IMR-90 (cell line): ENCODE data around the gene PFDN1. TPM values are rescaled to one million over a fixed set of nuclear protein-coding genes. Genes with fewer than 3 reads are reported as not detected.
A peak's percentile ranks its signal among the peaks of the same experiment; 100 is the strongest.

Source experiments
- ATAC-seq: fragments of 200-7000 bp; cut with Tn5 transposase; 2 replicates; pipeline ENCODE4 v1.9.1; 2020; ENCODE audit warnings: low read depth, mild to moderate bottlenecking, moderate library complexity
- BruUV-seq: library from RNA; stranded (reverse); fragments of 400-500 nt; replicated peaks from 2 replicates; lab custom pipeline; 2021; lab: Mats Ljungman, UMichigan
- CTCF ChIA-PET: fragments of 300-600 bp; formaldehyde crosslinking; extraction: SDS; loops from one replicate; lab custom pipeline; 2021; ENCODE audit warnings: antibody characterized with exemption; lab: Yijun Ruan, JAX
- POLR2A ChIA-PET: fragments of 300-600 bp; sonication (Branson Sonifier 250); formaldehyde crosslinking; loops from one replicate; lab custom pipeline; 2022; ENCODE audit warnings: antibody characterized with exemption; ENCODE audit not compliant: unreplicated experiment; lab: Charles Lee
- DNase-seq: peaks from one replicate; pipeline ENCODE4 v3.0.0; 2013
- H2AFZ ChIP-seq: replicated peaks from 2 replicates; pipeline ENCODE3; 2013; ENCODE audit warnings: low read length, mild to moderate bottlenecking; ENCODE audit not compliant: poor library complexity
- H2AK5ac ChIP-seq: 2 replicates; pipeline ENCODE4 v1.6.1; 2013; ENCODE audit warnings: low read depth, low read length, inconsistent platforms
- H2AK9ac ChIP-seq: replicated peaks from 2 replicates; pipeline ENCODE3; 2013; ENCODE audit warnings: mild to moderate bottlenecking, low read depth, low read length, moderate library complexity; ENCODE audit not compliant: poor library complexity
- H2BK120ac ChIP-seq: 2 replicates; pipeline ENCODE4 v1.6.1; 2013; ENCODE audit warnings: low read depth, low read length, inconsistent platforms
- H2BK15ac ChIP-seq: 3 replicates; pipeline ENCODE4 v1.6.1; 2013; ENCODE audit warnings: low read depth, low read length, inconsistent platforms
- H2BK20ac ChIP-seq: 2 replicates; pipeline ENCODE4 v1.6.1; 2013; ENCODE audit warnings: low read depth, mild to moderate bottlenecking, inconsistent platforms, low read length, moderate library complexity
- H2BK5ac ChIP-seq: 2 replicates; pipeline ENCODE4 v1.6.1; 2013; ENCODE audit warnings: mild to moderate bottlenecking, low read depth, low read length, inconsistent platforms; ENCODE audit not compliant: poor library complexity, severe bottlenecking
- H3K14ac ChIP-seq: replicated peaks from 2 replicates; pipeline ENCODE4 v1.6.1; 2013; ENCODE audit warnings: low read depth, low read length, inconsistent platforms
- H3K18ac ChIP-seq: 2 replicates; pipeline ENCODE4 v1.6.1; 2013; ENCODE audit warnings: low read depth, low read length, control low read depth
- H3K23ac ChIP-seq: 2 replicates; pipeline ENCODE4 v1.6.1; 2013; ENCODE audit warnings: low read depth, low read length, inconsistent platforms
- H3K27ac ChIP-seq: 2 replicates; pipeline ENCODE4 v1.5.1; 2013; ENCODE audit warnings: mild to moderate bottlenecking, control low read depth, low read length; ENCODE audit not compliant: insufficient read depth
- H3K27me3 ChIP-seq: 2 replicates; pipeline ENCODE4 v1.6.1; 2013; ENCODE audit warnings: low read length; ENCODE audit not compliant: control insufficient read depth, insufficient read depth
- H3K36me3 ChIP-seq: 2 replicates; pipeline ENCODE4 v1.6.1; 2013; ENCODE audit warnings: low read length, mixed read lengths; ENCODE audit not compliant: control insufficient read depth, insufficient read depth
- H3K4ac ChIP-seq: 2 replicates; pipeline ENCODE4 v1.6.1; 2013; ENCODE audit warnings: low read depth, low read length, inconsistent platforms
- H3K4me1 ChIP-seq: 2 replicates; pipeline ENCODE4 v1.6.1; 2013; ENCODE audit warnings: low read length, mixed read lengths; ENCODE audit not compliant: control insufficient read depth, insufficient read depth
- H3K4me2 ChIP-seq: 2 replicates; pipeline ENCODE4 v1.6.1; 2013; ENCODE audit warnings: low read depth, mild to moderate bottlenecking, control low read depth, low read length, moderate library complexity
- H3K4me3 ChIP-seq: 2 replicates; pipeline ENCODE4 v1.5.1; 2013; ENCODE audit warnings: low read depth, mild to moderate bottlenecking, control low read depth, low read length, moderate library complexity; ENCODE audit not compliant: insufficient read depth
- H3K56ac ChIP-seq: 2 replicates; pipeline ENCODE4 v1.6.1; 2013; ENCODE audit warnings: low read length, inconsistent platforms; ENCODE audit not compliant: insufficient read depth; ENCODE audit errors: extremely low read depth
- H3K79me1 ChIP-seq, 2 experiments: 2 replicates each; pipeline ENCODE4 v1.6.1; 2013; ENCODE audit warnings: low read length in 2 of 2, inconsistent platforms in 1 of 2, low read depth in 1 of 2
- H3K9ac ChIP-seq: 2 replicates; pipeline ENCODE4 v1.6.1; 2013; ENCODE audit warnings: low read depth, low read length, control low read depth
- H3K9me1 ChIP-seq: 2 replicates; pipeline ENCODE4 v1.6.1; 2013; ENCODE audit warnings: low read length, inconsistent platforms; ENCODE audit not compliant: insufficient read depth
- H3K9me3 ChIP-seq: 2 replicates; pipeline ENCODE4 v1.6.1; 2013; ENCODE audit warnings: low read length; ENCODE audit not compliant: control insufficient read depth, insufficient read depth
- H4K20me1 ChIP-seq: 2 replicates; pipeline ENCODE4 v1.6.1; 2013; ENCODE audit warnings: low read length, inconsistent platforms; ENCODE audit not compliant: insufficient read depth
- H4K5ac ChIP-seq: 2 replicates; pipeline ENCODE4 v1.6.1; 2013; ENCODE audit warnings: mild to moderate bottlenecking, low read depth, low read length, control low read depth
- H4K8ac ChIP-seq, 2 experiments: 2 replicates each; pipeline ENCODE4 v1.6.1; 2013; ENCODE audit warnings: low read depth in 2 of 2, low read length in 2 of 2, control low read depth in 1 of 2, inconsistent platforms in 1 of 2
- H4K91ac ChIP-seq: 2 replicates; pipeline ENCODE4 v1.6.1; 2013; ENCODE audit warnings: low read depth, low read length, inconsistent platforms; ENCODE audit not compliant: insufficient read depth
- CEBPB ChIP-seq: IDR thresholded peaks from 2 replicates; pipeline ENCODE4 v1.6.1; 2012; ENCODE audit warnings: low read depth, low read length, improper control_type of control experiment
- MAFK ChIP-seq: IDR thresholded peaks from 2 replicates; pipeline ENCODE4 v1.6.1; 2012; ENCODE audit warnings: low read depth, low read length, improper control_type of control experiment
- WGBS, 2 experiments: methylation state at CpG; one replicate each; pipeline versions ENCODE4 v1.1.5 to v1.1.7; 2013; ENCODE audit warnings: missing lambda C conversion rate in 2 of 2; ENCODE audit not compliant: insufficient read length in 1 of 2; ENCODE audit errors: extremely low coverage in 2 of 2; 5-methylcytosine and 5-hydroxymethylcytosine counted together
- dilution Hi-C: fragments of 300-500 bp; cut with HindIII; formaldehyde crosslinking; loops from one replicate; pipeline ENCODE4 v1.14.3; 2018; ENCODE audit warnings: low sequenced_read_pairs; ENCODE audit not compliant: unreplicated experiment
- in situ Hi-C: fragments of 300-500 bp; cut with MboI; formaldehyde crosslinking; loops from 3 replicates; pipeline ENCODE4 v1.14.3; 2019; ENCODE audit warnings: low sequenced_read_pairs, inconsistent platforms, mixed read lengths
- intact Hi-C: fragments of 100-400 bp; cut with micrococcal nuclease; formaldehyde crosslinking; loops from 2 replicates; pipeline ENCODE4 v1.10.0; 2022
- polyA plus RNA-seq, 3 experiments: library from polyadenylated mRNA; depleted of rRNA; stranded (reverse); fragments of >200 nt; gene quantifications; 2 replicates each; pipeline ENCODE4 v1.2.3, GENCODE V29; 2012; ENCODE audit warnings: low replicate concordance in 1 of 3
- total RNA-seq: library from RNA; depleted of rRNA; stranded (reverse); fragments of >200 nt; gene quantifications from 2 replicates; pipeline ENCODE4 v1.2.3, GENCODE V29; 2012

Gene PFDN1
- total and polyA plus RNA-seq, 2 of the 4 experiments (the other 2 are of a cell fraction), result 98.8 to 134 TPM

GRCh38 chr5:140303966-140304365, 1.1 kb upstream of the PFDN1 start:
- H3K4ac ChIP-seq, result no peak overlapping the region
- no peak overlapping the region for H2AFZ ChIP-seq
- dilution Hi-C loops (no loop called here), in situ Hi-C loops (no loop called here), intact Hi-C loops (no loop called here)
- H3K36me3 ChIP-seq, result peaks cover 2% of the 10 kb centered on the region; the same call in 1 of the 2 replicates
- BruUV-seq, result no TSS peak
- no peak overlapping the region for H2BK5ac ChIP-seq
- H4K5ac ChIP-seq, result no peak overlapping the region
- no peak overlapping the region for H3K27ac ChIP-seq
- no peak overlapping the region for H2BK120ac ChIP-seq
- H2AK5ac ChIP-seq, result no peak overlapping the region
- no peak for DNase-seq
- TF ChIP-seq MAFK, result no peak
- TF ChIP-seq CEBPB, result peak; percentile 16; the same call in 1 of the 2 replicates
- no peak overlapping the region for H3K18ac ChIP-seq
- H2BK15ac ChIP-seq, result no peak overlapping the region
- no peaks in the 10 kb centered on the region for H3K27me3 ChIP-seq
- H4K20me1 ChIP-seq, result no peaks in the 10 kb centered on the region
- ATAC-seq, result no peak
- H2AK9ac ChIP-seq, result no peak overlapping the region
- H3K79me1 ChIP-seq, result peaks cover 4 to 24% of the 10 kb centered on the region in 2 experiments
- CTCF ChIA-PET, result interaction anchor here (1.3 kb wide), 1 partner anchor 60 kb away, joined by 4 read pairs; no protein-coding TSS in a partner anchor
- H4K8ac ChIP-seq, result no peak overlapping the region; a peak in 1 of 4 replicates
- peaks cover 3% of the 10 kb centered on the region; the same call in 1 of the 2 replicates for H3K9me1 ChIP-seq
- H3K14ac ChIP-seq, result no peak overlapping the region
- 90% methylated on average over 2 of the region's 15 CpGs; no CpG with 5 or more reads in 1 of the 2 experiments for WGBS, 2 experiments
- no peak overlapping the region for H3K4me3 ChIP-seq
- H3K9me3 ChIP-seq, result no peaks in the 10 kb centered on the region
- no peak overlapping the region for H2BK20ac ChIP-seq
- H3K23ac ChIP-seq, result no peak overlapping the region
- H4K91ac ChIP-seq, result no peak overlapping the region
- POLR2A ChIA-PET, result no interaction called here
- no peak overlapping the region for H3K56ac ChIP-seq
- no peak overlapping the region for H3K9ac ChIP-seq
- peaks cover 2% of the 10 kb centered on the region; the same call in 1 of the 2 replicates for H3K4me1 ChIP-seq
- H3K4me2 ChIP-seq, result no peak overlapping the region
